ENCODE data around the gene LDHD.

DNA sequence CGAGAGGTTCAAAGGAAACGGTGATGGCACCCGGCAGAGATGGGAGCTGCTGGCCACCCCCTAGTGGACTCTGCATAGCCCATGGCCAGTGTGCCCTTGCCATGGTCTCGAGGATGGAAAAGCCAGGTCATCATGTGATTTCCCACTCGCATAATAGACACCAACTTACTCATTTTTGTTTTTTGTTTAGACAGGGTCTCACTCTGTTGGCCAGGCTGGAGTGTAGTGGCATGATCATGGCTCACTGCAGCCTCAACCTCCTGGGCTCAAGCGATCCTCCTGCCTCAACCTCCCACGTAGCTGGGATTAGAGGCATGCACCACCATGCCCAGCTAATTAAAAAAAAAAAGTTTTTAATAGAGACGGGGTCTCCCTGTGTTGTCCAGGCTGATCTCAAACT lies 27.6 kb downstream of the LDHD start:
- no peak for TF ChIP-seq KDM1A (IDR thresholded peaks at IDR 0.05; ENCODE audit: borderline replicate concordance, low read length)
- TF ChIP-seq RAD21 (IDR thresholded peaks at IDR 0.05 in 1 of 2, conservative IDR thresholded peaks at IDR 0.05 in 1 of 2; ENCODE audit: low read depth in 2 of 2, low read length in 2 of 2), result no peak
- TF ChIP-seq EP300 (IDR thresholded peaks at IDR 0.05; ENCODE audit: borderline replicate concordance in 1 of 2, low read depth in 2 of 2, low read length in 2 of 2), result no peak
- TF ChIP-seq POLR2A (IDR thresholded peaks at IDR 0.05; ENCODE audit: control extremely low read depth in 1 of 2, low read depth in 2 of 2, low read length in 2 of 2), result no peak
- TF ChIP-seq, protein P1, sequence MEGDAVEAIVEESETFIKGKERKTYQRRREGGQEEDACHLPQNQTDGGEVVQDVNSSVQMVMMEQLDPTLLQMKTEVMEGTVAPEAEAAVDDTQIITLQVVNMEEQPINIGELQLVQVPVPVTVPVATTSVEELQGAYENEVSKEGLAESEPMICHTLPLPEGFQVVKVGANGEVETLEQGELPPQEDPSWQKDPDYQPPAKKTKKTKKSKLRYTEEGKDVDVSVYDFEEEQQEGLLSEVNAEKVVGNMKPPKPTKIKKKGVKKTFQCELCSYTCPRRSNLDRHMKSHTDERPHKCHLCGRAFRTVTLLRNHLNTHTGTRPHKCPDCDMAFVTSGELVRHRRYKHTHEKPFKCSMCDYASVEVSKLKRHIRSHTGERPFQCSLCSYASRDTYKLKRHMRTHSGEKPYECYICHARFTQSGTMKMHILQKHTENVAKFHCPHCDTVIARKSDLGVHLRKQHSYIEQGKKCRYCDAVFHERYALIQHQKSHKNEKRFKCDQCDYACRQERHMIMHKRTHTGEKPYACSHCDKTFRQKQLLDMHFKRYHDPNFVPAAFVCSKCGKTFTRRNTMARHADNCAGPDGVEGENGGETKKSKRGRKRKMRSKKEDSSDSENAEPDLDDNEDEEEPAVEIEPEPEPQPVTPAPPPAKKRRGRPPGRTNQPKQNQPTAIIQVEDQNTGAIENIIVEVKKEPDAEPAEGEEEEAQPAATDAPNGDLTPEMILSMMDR (IDR thresholded peaks at IDR 0.05; ENCODE audit: control extremely low read depth in 1 of 3, insufficient read depth in 1 of 3, low read depth in 1 of 3, low read length in 3 of 3), result no peak
- TF ChIP-seq ZNF274 (IDR thresholded peaks at IDR 0.05; ENCODE audit: borderline replicate concordance, extremely low read depth, low read length), result no peak
- TF ChIP-seq JUND (IDR thresholded peaks at IDR 0.05; ENCODE audit: low read length), result no peak
- TF ChIP-seq POLR2AphosphoS5 (IDR thresholded peaks at IDR 0.05; ENCODE audit: low read depth, low read length), result no peak
- TF ChIP-seq, protein P2, sequence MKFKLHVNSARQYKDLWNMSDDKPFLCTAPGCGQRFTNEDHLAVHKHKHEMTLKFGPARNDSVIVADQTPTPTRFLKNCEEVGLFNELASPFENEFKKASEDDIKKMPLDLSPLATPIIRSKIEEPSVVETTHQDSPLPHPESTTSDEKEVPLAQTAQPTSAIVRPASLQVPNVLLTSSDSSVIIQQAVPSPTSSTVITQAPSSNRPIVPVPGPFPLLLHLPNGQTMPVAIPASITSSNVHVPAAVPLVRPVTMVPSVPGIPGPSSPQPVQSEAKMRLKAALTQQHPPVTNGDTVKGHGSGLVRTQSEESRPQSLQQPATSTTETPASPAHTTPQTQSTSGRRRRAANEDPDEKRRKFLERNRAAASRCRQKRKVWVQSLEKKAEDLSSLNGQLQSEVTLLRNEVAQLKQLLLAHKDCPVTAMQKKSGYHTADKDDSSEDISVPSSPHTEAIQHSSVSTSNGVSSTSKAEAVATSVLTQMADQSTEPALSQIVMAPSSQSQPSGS (IDR thresholded peaks at IDR 0.05; ENCODE audit: low read length), result no peak
- TF ChIP-seq SIN3A (conservative IDR thresholded peaks at IDR 0.05 in 1 of 2, IDR thresholded peaks at IDR 0.05 in 1 of 2; ENCODE audit: low read depth in 1 of 2, low read length in 2 of 2), result no peak
- TF ChIP-seq, protein P3, sequence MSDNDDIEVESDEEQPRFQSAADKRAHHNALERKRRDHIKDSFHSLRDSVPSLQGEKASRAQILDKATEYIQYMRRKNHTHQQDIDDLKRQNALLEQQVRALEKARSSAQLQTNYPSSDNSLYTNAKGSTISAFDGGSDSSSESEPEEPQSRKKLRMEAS (IDR thresholded peaks at IDR 0.05), result no peak
- TF ChIP-seq EZH2 (IDR thresholded peaks at IDR 0.05; ENCODE audit: low read depth, low read length, severe bottlenecking), result no peak
- TF ChIP-seq NANOG (IDR thresholded peaks at IDR 0.05; ENCODE audit: insufficient read depth, low read depth, low read length, poor library complexity, severe bottlenecking), result no peak
- TF ChIP-seq SP1 (IDR thresholded peaks at IDR 0.05; ENCODE audit: low read depth, low read length), result no peak

All from H1 (cell line).